GM12878 (cell line): ENCODE measurements around the gene ARHGDIA. TPM values are rescaled to one million over a fixed set of nuclear protein-coding genes. Genes with fewer than 3 reads are reported as not detected.

Experiments
- ATAC-seq: fragments of 200-7000 bp; cut with Tn5 transposase; 3 replicates; pipeline ENCODE4 v1.9.1; 2020; ENCODE audit warnings: mild to moderate bottlenecking, moderate library complexity
- BruUV-seq: library from RNA; stranded (reverse); fragments of 400-500 nt; replicated peaks from 2 replicates; lab custom pipeline; 2021; lab: Mats Ljungman, UMichigan
- CTCF ChIA-PET: fragments of 300-600 bp; sonication (Branson Sonifier 250); formaldehyde crosslinking; extraction: SDS; loops from one replicate; lab custom pipeline; 2021; ENCODE audit warnings: inconsistent platforms; lab: Yijun Ruan, JAX
- POLR2A ChIA-PET: fragments of 350-600 bp; formaldehyde crosslinking; extraction: SDS; loops from one replicate; lab custom pipeline; 2021; ENCODE audit warnings: inconsistent platforms; lab: Charles Lee
- RAD21 ChIA-PET: fragments of 300-600 bp; sonication (Branson Sonifier 250); formaldehyde crosslinking; loops from one replicate; lab custom pipeline; 2023; ENCODE audit warnings: antibody characterized with exemption; ENCODE audit not compliant: unreplicated experiment; lab: Charles Lee
- SMC1A ChIA-PET: fragments of 300-600 bp; sonication (Branson Sonifier 250); formaldehyde crosslinking; loops from one replicate; lab custom pipeline; 2023; ENCODE audit not compliant: unreplicated experiment, uncharacterized antibody; lab: Charles Lee
- DNase-seq: peaks from one replicate; pipeline ENCODE4 v3.0.0-alpha.2; 2011; ENCODE audit warnings: low read depth, low spot score
- FAIRE-seq: peaks from 3 replicates; lab custom pipeline; 2011; peaks lifted over from hg19 to GRCh38; lab: Jason Lieb, UNC
- H2AFZ ChIP-seq: 2 replicates; pipeline ENCODE4 v1.6.0; 2011; ENCODE audit warnings: low read depth, low read length, control low read depth; ENCODE audit not compliant: control insufficient read depth
- H3K27ac ChIP-seq: 2 replicates; pipeline ENCODE4 v1.5.1; 2011; ENCODE audit warnings: control low read depth; ENCODE audit not compliant: control insufficient read depth, insufficient read depth
- H3K27me3 ChIP-seq, 2 experiments: replicated peaks in 1 of 2; 2 replicates each; pipeline versions ENCODE4 v1.6.0 to v1.6.1; 2011; ENCODE audit warnings: low read length in 1 of 2; ENCODE audit not compliant: control insufficient read depth in 2 of 2, insufficient read depth in 2 of 2
- H3K36me3 ChIP-seq, 2 experiments: 2 replicates each; pipeline ENCODE4 v1.5.1; 2011; ENCODE audit warnings: low read length in 1 of 2; ENCODE audit not compliant: control insufficient read depth in 2 of 2, insufficient read depth in 2 of 2
- H3K4me1 ChIP-seq: 2 replicates; pipeline ENCODE4 v1.6.1; 2011; ENCODE audit warnings: mild to moderate bottlenecking, low read length, moderate library complexity, mixed read lengths; ENCODE audit not compliant: control insufficient read depth, insufficient read depth
- H3K4me2 ChIP-seq: 2 replicates; pipeline ENCODE4 v1.6.0; 2011; ENCODE audit warnings: control low read depth; ENCODE audit not compliant: control insufficient read depth, insufficient read depth
- H3K4me3 ChIP-seq: fragments of 200-600 bp; sonication (generic); 2 replicates; pipeline ENCODE4 v1.5.1; 2016
- H3K79me2 ChIP-seq: 2 replicates; pipeline ENCODE4 v1.6.0; 2011; ENCODE audit warnings: low read length; ENCODE audit not compliant: control insufficient read depth, insufficient read depth
- H3K9ac ChIP-seq: 2 replicates; pipeline ENCODE4 v1.8.0; 2011; ENCODE audit warnings: low read length, control low read depth, mixed read lengths; ENCODE audit not compliant: control insufficient read depth, insufficient read depth
- H3K9me3 ChIP-seq: replicated peaks from 3 replicates; pipeline ENCODE4 v1.5.1; 2011; ENCODE audit warnings: mild to moderate bottlenecking, low read length; ENCODE audit not compliant: control insufficient read depth, insufficient read depth
- H4K20me1 ChIP-seq: 2 replicates; pipeline ENCODE4 v1.6.0; 2011; ENCODE audit not compliant: control insufficient read depth, insufficient read depth
- ASH2L ChIP-seq: fragments of 300-600, 200-600 bp; sonication (generic); IDR thresholded peaks from 2 replicates; pipeline ENCODE4 v1.6.1; 2017; ENCODE audit warnings: low read depth, mild to moderate bottlenecking, borderline replicate concordance
- BACH1 ChIP-seq: fragments of 450-650 bp; IDR thresholded peaks from 2 replicates; pipeline ENCODE4 v1.6.1; 2017; ENCODE audit warnings: mild to moderate bottlenecking, borderline replicate concordance
- CEBPB ChIP-seq, 2 experiments: fragments of 150-350 bp in 1 of 2; IDR thresholded peaks; 2 replicates each; pipeline ENCODE4 v1.6.1; 2012 to 2014; ENCODE audit warnings: low read depth in 2 of 2, low read length in 2 of 2, borderline replicate concordance in 1 of 2, inconsistent platforms in 1 of 2
- CREB1 ChIP-seq: IDR thresholded peaks from 2 replicates; pipeline ENCODE4 v1.6.1; 2012; ENCODE audit warnings: low read depth, mild to moderate bottlenecking, inconsistent platforms
- IKZF2 ChIP-seq, 2 experiments: fragments of 450-650 bp; IDR thresholded peaks; 2 replicates each; pipeline ENCODE4 v1.6.1; 2017; ENCODE audit warnings: mild to moderate bottlenecking in 2 of 2, moderate library complexity in 2 of 2
- KLF5 ChIP-seq: fragments of 450-650 bp; IDR thresholded peaks from 2 replicates; pipeline ENCODE4 v1.6.1; 2014; ENCODE audit warnings: mild to moderate bottlenecking; ENCODE audit not compliant: partially characterized antibody
- NKRF ChIP-seq: fragments of 450-650 bp; conservative IDR thresholded peaks from 2 replicates; pipeline ENCODE4 v1.6.1; 2017; ENCODE audit warnings: mild to moderate bottlenecking, moderate library complexity
- RAD51 ChIP-seq: fragments of 450-650 bp; IDR thresholded peaks from 2 replicates; pipeline ENCODE4 v1.6.1; 2016; ENCODE audit warnings: moderate library complexity, mild to moderate bottlenecking, inconsistent platforms
- SIN3A ChIP-seq: IDR thresholded peaks from 2 replicates; pipeline ENCODE4 v1.6.1; 2012; ENCODE audit warnings: low read depth, low read length, improper control_type of control experiment
- SP1 ChIP-seq: IDR thresholded peaks from one replicate; pipeline ENCODE4 v1.6.1; 2011; ENCODE audit warnings: low read depth, low read length
- YBX1 ChIP-seq: fragments of 450-650 bp; IDR thresholded peaks from 2 replicates; pipeline ENCODE4 v1.6.1; 2016; ENCODE audit warnings: antibody characterized with exemption
- ZNF24 ChIP-seq: fragments of 450-650 bp; IDR thresholded peaks from 2 replicates; pipeline ENCODE4 v1.6.1; 2017; ENCODE audit warnings: antibody characterized with exemption, mild to moderate bottlenecking
- ZNF622 ChIP-seq: fragments of 450-650 bp; IDR thresholded peaks from 2 replicates; pipeline ENCODE4 v1.6.1; 2017; ENCODE audit warnings: mild to moderate bottlenecking, inconsistent platforms
- WGBS: methylation state at CpG from one replicate; pipeline ENCODE4 v1.1.6; 2016; ENCODE audit warnings: low lambda C conversion rate; ENCODE audit not compliant: insufficient replicate concordance, insufficient coverage; ENCODE audit errors: missing lambda C conversion rate; 5-methylcytosine and 5-hydroxymethylcytosine counted together
- in situ Hi-C: fragments of 300-500 bp; cut with MboI; formaldehyde crosslinking; loops from 9 replicates; pipeline ENCODE4 v1.14.3; 2018; ENCODE audit warnings: mixed read lengths
- intact Hi-C: fragments of 100-400 bp; cut with micrococcal nuclease; formaldehyde crosslinking; loops from one replicate; pipeline ENCODE4 v1.14.2; 2022; ENCODE audit not compliant: unreplicated experiment
- polyA plus RNA-seq, 11 experiments: library from polyadenylated mRNA; depleted of rRNA in 4 of 11; unstranded in 6 of 11; stranded (reverse) in 5 of 11; fragments of >200 nt; fragmentation: Nextera tagmentation in 4 of 11; fragmentation: Illumina TruSeq in 1 of 11; extraction: Ambion mirVana in 4 of 11; extraction: Trizol in 1 of 11; gene quantifications; 1 replicate in 1 of 11; 2 replicates in 10 of 11; pipeline versions ENCODE4 v1.2.1 to v1.2.3, GENCODE V29; 2011 to 2016; ENCODE audit warnings: inconsistent platforms in 2 of 11, missing spikeins in 2 of 11, low read depth in 1 of 11
- total RNA-seq, 4 experiments: library from RNA; depleted of rRNA in 3 of 4; stranded (reverse); fragments of >200 nt in 3 of 4; fragmentation: Illumina TruSeq in 1 of 4; extraction: Trizol in 1 of 4; gene quantifications; 2 replicates each; pipeline versions ENCODE4 v1.2.1 to v1.2.3, GENCODE V29; 2013 to 2021

Gene ARHGDIA
- total and polyA plus RNA-seq, 10 of the 15 experiments (the other 5 are each of a cell fraction or from before 2014, with no cell fraction given), result 17.9 to 552 (median 169) TPM

GRCh38 chr17:81913394-81914102 is 42.4 kb upstream of the ARHGDIA start:
- ATAC-seq (no peak), DNase-seq (no peak), FAIRE-seq (no peak)
- H3K4me1 ChIP-seq, result peaks cover 11% of the 10 kb centered on the region
- H3K9me3 ChIP-seq, result no peaks in the 10 kb centered on the region
- no peaks in the 10 kb centered on the region for H3K27me3 ChIP-seq
- H3K4me3 ChIP-seq, result no peak overlapping the region
- H3K9ac ChIP-seq, result no peak overlapping the region
- in situ Hi-C loops (no loop called here), intact Hi-C loops (no loop called here)
- BruUV-seq, result no TSS peak
- no peaks in the 10 kb centered on the region for H4K20me1 ChIP-seq
- H3K4me2 ChIP-seq, result no peak overlapping the region
- H3K27ac ChIP-seq, result no peak overlapping the region
- TF ChIP-seq NKRF, result no peak
- no peak for TF ChIP-seq IKZF2 (IDR thresholded peaks at IDR 0.05)
- no peak for TF ChIP-seq RAD51
- TF ChIP-seq SIN3A, result no peak
- TF ChIP-seq BACH1, result no peak
- no peak for TF ChIP-seq KLF5
- no peak for TF ChIP-seq ZNF24
- no peak for TF ChIP-seq SP1
- TF ChIP-seq ASH2L, result no peak
- no peak for TF ChIP-seq ZNF622
- no peak for TF ChIP-seq YBX1
- TF ChIP-seq CREB1, result no peak
- TF ChIP-seq CEBPB (IDR thresholded peaks at IDR 0.05; ENCODE audit: borderline replicate concordance in 1 of 2, low read depth in 2 of 2, low read length in 2 of 2), result no peak
- RAD21 ChIA-PET, result no interaction called here
- SMC1A ChIA-PET, result interaction anchor here (1.0 kb wide), 1 partner anchor 44 kb away, joined by 3 read pairs; no protein-coding TSS in a partner anchor
- 95% methylated on average over 31 of the region's 31 CpGs for WGBS
- peaks cover 11 to 28% of the 10 kb centered on the region in 2 experiments for H3K36me3 ChIP-seq
- H3K79me2 ChIP-seq, result peaks cover 37% of the 10 kb centered on the region
- CTCF ChIA-PET, result interaction anchor here (1.5 kb wide), 1 partner anchor 11 kb away, joined by 4 read pairs; no protein-coding TSS in a partner anchor
- POLR2A ChIA-PET, result no interaction called here
- H2AFZ ChIP-seq, result no peak overlapping the region
